GM12801 (cell line): ENCODE measurements around the gene SLC7A10.

Source experiments
- CTCF ChIP-seq: IDR thresholded peaks from one replicate; pipeline ENCODE4 v1.5.1; 2011; ENCODE audit warnings: control low read depth; ENCODE audit not compliant: insufficient read length; ENCODE audit errors: extremely low read depth

SLC7A10 gene

GRCh38 chr19:33219261-33219815 is 6.3 kb downstream of the SLC7A10 start:
- no peak for TF ChIP-seq CTCF

- no peak for TF ChIP-seq CTCF
Measured at GRCh38 chr19:33217881-33218280, 7.8 kb downstream of the SLC7A10 start.

- TF ChIP-seq CTCF, result no peak
Measured at GRCh38 chr19:33216198-33216830, 9.3 kb downstream of the SLC7A10 start.

GRCh38 chr19:33215438-33216197 is 10.0 kb downstream of the SLC7A10 start:
- TF ChIP-seq CTCF, result no peak

- no peak for TF ChIP-seq CTCF
Measured at GRCh38 chr19:33214596-33214995, 11.1 kb downstream of the SLC7A10 start.

- no peak for TF ChIP-seq CTCF
Measured at GRCh38 chr19:33212436-33213172, 13.0 kb downstream of the SLC7A10 start.

- TF ChIP-seq CTCF, result no peak
Measured at GRCh38 chr19:33211794-33212435, 13.7 kb downstream of the SLC7A10 start.
